Stromal cell of bone marrow (primary cell): ENCODE data around the gene PIK3R1.

Experiments used
- DNase-seq: peaks from one replicate; pipeline ENCODE4 v3.0.0-alpha.2; 2012; ENCODE audit warnings: low read depth

Gene PIK3R1

DNA sequence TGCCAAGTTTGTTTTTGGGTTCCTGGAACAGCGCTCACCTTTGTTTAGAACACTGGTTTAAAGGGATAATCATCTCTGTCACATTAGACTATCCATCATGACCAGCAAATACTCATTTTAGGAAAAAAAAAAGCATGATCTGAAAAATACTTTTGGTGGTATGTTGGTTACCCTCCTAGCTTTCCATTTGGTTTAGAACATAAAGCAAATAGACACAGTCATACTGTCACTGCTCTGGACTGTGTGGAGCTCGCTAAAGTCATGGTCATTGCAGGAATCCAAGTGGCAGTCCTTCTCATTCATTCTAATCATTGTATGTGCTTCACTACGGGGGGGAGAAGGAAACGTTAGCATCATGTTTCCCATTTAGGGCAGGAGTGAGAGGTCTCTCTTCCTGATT, 83.5 kb downstream of the PIK3R1 start:
- no peak for DNase-seq

GRCh38 chr5:68299575-68299974, 84.0 kb downstream of the PIK3R1 start:
- no peak for DNase-seq

DNA sequence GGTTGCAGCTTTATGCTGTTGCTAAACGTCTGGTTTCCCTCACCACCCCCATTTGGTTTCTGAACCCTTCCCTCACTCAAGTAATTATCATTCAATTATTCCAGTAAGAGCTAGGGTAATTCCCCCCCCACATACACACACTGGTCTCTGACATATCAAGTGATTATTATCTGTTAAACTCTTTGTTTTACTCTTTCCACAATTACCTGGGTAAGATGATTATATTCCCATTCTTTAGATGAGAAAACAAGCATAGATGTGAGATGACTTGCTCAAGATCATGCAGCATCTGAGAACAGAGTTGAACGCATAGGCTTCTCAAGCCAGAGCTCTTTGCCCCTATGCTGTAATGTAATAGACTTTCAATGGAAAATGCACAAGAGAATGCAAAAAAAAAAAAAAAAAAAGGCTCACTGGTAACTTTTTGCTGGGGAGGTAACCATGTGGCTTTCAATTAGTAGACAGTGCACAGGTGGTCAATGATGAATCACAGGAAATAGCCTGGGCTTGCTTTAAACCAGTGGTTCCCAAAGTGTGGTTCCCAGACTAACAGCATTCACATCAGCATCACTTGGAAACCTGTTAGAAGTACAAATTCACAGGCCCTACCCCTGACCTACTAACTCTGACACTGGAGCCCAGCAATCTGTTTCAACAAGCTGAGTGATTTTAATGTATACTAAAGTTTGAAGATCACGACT, 87.6 kb downstream of the PIK3R1 start:
- no peak for DNase-seq

GRCh38 chr5:68303754-68304420, 88.3 kb downstream of the PIK3R1 start:
- DNase-seq, result no peak

DNA sequence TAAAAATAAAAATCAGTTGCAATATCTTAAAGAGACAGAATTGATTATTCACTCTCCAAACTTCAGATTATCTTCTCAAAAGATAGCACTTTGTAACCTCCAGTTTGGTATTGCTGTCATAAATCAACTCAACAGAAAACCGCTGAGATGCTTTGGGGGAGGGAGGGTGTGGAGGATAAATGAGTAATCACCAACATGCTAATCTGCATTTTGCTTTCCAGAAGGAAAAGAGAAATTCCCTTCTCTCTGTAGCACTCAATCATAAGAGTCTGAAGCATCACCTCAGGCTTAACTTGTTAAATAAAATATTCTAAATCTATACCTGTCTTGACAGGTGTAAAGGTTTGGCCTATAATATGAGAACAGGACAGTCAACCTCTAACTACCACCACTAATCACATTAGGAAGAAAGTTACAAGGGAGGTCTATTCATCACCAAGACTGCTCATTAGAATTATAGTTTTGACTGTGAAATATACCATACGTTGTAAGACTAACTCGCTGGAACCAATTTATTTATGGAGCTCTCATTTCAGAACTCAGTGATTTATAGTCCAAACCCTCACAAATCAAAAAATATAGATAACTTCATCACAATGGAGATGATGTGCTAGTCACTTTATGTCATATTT, 89.0 kb downstream of the PIK3R1 start:
- peak; percentile 16 for DNase-seq

GRCh38 chr5:68305223-68305870, 89.8 kb downstream of the PIK3R1 start:
- DNase-seq, result no peak

DNA sequence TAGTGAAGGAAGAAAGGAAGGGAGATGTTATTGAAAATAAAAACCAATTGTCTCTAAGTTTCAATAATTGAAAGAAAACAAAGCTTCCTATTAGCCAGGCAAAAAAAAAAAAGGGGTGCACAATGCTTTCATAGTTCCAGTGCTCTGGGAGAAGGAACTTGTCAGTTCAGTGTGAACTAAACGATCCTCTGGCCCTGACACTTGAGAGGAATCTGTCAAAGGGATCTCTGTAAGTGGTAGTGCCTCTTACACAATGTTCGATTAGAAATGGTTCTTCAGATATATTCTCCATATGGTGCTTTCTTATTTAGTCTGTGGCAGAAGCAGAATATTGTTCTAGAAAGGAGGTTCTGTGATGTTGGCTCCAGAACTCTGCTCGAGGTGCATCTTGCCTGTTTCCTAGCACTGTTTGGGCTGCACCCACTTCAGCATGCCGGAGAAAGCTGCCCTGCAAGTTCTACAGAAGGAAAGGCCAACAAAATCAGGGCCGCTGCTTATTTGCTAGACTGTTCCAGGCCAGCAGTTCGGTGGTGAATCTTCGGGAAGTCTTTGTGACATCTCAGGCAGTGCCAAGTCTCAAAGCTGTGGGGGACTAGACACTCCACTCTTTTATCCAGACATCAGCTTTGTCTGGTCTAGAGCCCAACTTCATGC, 90.9 kb downstream of the PIK3R1 start:
- no peak for DNase-seq

- no peak for DNase-seq
Observed at GRCh38 chr5:68313336-68313735, 97.8 kb downstream of the PIK3R1 start.

DNA sequence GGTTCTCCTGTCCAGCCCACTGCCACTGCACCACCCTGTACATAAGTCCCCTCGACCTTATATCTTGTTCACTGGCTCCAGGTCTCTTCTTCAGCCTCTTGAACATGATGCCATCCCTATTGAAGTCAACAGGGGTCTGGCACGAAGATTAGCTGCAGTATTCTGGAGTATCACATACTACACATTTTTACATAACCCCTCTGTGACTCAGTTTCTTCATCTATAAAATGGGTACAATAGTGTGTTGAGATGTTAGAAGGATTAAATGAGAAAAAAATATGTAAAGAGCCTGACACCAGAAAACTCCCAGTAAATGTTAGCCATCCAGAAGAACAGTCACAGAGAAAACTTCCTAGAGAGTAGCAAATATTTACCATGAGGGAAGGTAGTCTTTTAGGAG, 98.9 kb downstream of the PIK3R1 start:
- no peak for DNase-seq

DNA sequence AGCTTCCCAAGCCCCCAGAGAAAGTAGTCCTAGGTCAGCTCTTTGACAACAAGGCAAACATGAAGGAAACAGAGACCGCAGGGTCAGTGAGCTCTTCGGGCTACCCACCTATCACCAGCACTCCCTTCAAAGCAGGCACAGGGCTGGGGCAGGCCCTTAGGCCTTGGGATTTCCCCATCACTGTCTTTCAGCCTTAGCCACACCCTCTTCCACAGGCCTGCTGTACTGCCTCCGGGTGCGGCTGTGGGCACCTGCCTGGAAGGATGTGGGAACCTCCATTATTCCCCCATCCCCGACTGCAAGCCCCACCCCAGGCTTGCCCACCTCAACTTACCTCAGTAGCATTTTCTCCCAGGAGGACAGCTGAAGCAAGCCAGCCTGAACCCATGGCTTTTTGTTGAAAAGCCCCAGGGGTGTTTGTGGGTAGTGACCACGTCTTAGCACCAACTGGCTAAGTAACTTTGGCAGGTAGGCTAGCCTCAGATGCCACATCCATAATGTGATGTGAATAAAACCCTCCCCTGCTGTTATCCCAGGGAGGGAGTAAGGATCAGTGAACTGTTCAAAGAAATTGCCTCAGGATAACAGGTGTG, 100.2 kb downstream of the PIK3R1 start:
- DNase-seq, result no peak

- DNase-seq, result no peak
Observed at GRCh38 chr5:68316469-68316868, 100.9 kb downstream of the PIK3R1 start.

DNA sequence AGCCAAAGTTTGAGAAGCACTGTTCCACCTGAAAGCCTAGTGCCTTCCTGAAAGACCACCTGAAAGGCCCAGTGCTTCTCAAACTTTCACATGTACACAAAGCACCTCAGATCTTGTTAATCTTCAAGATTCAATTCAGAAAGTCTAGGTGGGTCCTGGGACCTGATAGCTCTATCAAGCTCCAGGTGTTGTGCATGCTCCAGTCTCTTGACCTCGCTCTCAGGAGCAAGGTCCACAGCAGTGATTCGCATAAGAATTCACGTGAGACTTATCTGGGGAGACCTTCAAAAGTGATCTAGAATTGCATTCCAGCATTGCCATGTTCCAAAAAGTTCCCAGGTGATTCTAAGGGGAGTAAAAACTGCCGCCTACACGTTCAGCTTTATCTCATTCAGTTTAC, 102.1 kb downstream of the PIK3R1 start:
- DNase-seq, result no peak

GRCh38 chr5:68318955-68319705, 103.6 kb downstream of the PIK3R1 start:
- DNase-seq, result peak; percentile 34

DNA sequence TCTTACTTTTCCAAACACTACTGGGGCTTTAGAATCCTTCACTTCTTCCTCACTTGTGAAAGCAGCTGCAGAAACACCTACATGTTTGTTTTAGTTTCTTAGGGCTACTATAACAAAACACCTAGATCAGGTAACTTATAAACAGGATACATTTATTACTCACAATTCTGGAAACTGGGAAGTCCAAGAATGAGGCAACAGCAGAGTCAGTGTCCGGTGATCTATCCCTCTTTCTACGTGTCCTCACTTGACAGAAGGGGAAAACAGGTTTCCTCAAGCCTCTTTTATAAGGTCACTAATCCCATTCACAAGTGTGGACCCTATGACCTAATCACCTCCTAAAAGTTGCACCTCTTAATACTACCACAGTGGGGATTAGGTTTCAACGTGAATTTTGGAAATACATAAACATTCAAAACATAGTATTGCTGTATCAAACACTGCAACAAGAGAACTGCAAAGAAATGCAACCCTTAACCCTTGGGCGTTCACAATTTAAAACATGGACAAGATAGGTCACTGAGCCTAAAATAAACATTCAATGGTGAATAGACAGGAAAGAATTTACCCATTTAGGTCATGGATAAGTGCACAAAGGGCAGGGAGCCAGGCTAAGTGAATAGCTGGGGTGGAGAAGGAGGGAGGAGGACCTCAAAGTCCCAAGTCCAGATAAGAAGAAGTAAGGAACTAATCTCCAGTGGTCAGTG, 104.3 kb downstream of the PIK3R1 start:
- DNase-seq, result no peak

GRCh38 chr5:68320413-68320986, 104.9 kb downstream of the PIK3R1 start:
- DNase-seq, result no peak

GRCh38 chr5:68325065-68325580, 109.6 kb downstream of the PIK3R1 start:
- DNase-seq, result no peak

- DNase-seq, result no peak
Observed at GRCh38 chr5:68329554-68330255, 114.1 kb downstream of the PIK3R1 start.

GRCh38 chr5:68330574-68330973, 115.0 kb downstream of the PIK3R1 start:
- no peak for DNase-seq
